HG02852 (cell line): ENCODE data around the gene DDB1.

Source experiments
- ATAC-seq: cut with Tn5 transposase; IDR thresholded peaks from one replicate; pipeline ENCODE4 v1.9.1; 2021; ENCODE audit warnings: mild to moderate bottlenecking, moderate library complexity; ENCODE audit not compliant: unreplicated experiment

DDB1 gene

DNA sequence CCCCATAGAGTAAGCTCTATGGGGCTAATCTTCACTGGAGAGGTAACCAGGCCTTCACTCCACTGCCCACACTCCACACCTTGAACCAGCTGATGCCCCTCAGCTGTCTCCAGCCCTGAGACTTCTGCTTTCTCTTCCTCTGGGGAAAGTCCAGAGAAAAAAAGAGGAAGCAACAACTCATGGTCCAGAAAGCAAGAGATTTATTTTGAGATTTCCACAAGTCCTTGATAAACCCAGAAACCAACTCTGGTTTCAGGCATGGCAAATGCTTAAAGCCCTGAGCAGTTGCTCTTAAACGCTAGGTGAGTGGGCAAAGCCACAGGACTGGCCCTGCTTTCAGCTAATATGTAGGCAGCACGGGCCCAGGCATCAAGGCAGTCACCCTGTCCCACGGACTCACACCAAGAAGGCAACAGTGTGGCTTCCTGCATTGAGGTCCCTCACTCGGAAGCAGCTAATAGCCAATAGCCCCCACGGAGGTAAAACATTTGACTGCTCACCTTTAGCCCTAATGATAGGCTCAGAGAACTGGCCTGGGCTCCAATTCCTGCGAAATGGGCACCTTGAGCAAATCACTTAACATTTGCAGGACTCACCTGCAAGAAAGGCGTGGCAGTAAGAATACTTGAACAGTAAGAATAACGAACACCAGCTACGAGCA lies 24.5 kb upstream of the DDB1 start:
- ATAC-seq, result peak; percentile 39

DNA sequence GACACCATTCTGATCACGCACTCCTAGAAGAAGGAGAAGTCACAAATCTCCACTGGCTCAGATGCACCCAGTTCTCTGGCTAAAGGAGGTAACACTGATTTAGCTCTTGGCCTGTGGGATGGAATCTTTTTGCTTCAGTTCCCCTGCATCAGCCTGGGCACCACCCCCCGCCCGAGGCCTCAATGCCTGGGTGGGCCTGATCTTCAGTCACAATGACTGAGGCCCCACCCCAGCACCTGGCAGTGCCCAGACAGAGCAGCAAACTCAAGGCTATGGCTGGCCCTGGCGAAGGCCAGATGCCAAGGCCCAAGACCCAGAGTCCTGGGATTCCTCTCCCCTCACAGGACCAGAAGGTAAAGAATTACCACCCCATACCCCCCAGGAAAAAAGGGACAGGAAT lies 23.8 kb upstream of the DDB1 start:
- no peak for ATAC-seq

DNA sequence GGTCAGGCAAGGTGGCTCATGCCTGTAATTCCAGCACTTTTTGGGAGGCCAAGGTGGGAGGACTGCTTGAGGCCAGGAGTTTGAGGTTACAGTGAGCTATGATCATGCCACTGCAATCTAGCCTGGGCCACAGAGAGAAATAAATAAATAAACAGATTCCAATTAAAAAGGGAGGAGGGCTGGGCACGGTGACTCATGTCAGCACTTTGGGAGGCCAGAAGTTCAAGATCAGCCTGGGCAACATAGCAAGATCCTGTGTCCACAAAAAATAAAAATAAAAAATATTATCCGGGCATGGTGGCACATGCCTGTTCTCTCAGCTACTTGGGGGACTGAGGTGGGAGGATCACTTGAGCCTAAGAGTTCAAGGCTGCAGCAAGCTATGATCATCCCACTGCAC lies 21.3 kb upstream of the DDB1 start:
- ATAC-seq, result no peak

DNA sequence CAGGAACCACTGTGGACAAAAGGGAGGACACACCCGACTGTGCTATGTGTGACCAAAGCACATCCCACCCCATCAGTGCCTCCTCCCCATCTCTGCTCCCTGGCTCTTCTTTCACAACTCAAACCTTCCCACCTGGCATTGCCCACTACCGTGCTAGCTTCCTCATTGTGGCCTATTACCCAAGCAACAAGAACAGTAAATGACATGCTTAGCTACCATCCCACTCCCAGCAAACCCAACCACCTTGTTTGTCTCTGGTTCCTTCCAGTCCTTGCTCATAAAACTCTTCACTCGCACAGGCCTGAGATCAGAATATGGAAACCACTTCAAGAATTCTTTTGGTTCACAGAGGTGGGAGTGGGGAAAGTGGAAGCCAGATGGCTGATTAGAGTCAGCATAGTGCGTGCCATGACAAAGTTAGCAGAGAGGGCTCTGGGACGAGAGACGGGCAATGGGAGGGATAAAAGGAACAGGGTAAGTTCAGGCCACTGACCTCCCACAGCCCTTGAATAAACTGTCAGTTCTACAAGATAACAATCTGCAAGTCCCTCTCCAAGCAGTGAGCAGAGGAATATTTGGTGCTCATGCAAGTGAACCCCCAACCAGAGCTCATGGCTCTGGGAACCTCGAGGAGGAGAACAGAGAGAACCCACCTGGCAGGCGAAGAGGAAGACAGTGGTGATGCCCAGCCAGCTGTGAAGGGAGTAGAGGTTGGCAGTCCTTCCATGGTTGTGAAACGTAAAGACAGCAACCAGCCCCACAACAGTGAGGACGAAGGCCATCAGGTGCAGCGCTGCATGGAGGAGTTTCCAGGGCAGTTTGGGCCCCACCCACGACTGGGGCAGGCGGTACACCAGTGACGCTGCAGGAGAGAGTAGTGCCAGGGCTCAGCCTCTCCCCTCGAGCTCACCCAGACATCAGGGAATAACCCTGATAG lies 20.5 kb upstream of the DDB1 start:
- no peak for ATAC-seq

DNA sequence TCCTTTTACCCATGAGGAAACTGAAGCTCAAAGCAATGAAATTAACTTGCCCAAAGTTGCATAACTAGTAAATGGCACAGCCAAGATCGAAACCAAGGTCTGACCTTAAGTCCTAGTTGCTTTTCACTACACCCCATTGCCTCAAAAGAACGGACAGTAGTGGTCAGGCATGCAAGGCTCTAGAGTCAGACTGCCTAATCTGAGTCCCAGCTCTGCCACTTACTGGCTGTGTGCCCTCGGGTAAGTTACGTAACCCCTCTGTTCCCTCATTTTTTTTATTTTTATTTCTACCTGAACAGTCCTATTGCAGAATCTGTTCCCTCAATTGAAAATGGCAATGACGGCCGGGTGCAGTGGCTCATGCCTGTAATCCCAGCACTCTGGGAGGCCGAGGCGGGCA lies 19.1 kb upstream of the DDB1 start:
- ATAC-seq, result no peak

DNA sequence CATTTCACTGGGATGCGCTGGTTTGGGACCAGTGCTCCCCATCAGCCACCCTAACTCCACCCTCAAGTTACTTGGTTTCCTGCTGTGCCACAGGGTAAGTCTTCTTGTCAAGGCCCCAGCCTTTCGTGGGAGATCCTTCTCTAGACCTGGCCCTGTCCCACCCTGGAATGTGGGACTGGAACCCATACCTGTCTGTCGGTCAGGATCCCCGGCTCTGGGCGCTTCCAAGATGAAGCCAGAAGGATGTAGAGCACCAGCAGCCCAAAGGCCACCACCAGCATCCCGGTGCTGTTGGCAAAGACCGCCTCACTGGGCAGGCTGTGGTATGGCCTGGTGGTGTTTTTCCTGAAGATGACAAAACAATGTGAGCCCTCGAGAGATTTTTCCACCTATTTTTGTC lies 17.9 kb upstream of the DDB1 start:
- ATAC-seq, result no peak

DNA sequence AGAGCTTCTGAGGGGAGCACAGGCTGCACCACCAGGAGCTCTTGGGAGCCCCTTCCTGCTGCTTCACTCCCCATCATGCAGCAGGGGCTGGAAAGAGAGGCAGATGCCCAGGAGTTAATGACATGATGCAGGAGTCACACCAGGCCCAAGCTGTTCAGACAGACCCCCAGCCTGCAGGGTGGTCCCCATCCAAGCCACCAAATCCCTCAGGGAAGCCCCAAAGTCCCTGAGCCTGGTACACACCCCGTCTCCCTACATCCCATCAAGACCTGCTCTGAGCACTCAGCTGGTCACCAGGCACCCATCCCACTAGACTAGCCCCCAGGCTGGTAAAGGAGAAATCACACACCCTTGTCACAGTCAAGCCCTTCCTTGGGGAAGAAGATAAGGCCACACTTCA lies 17.4 kb upstream of the DDB1 start:
- no peak for ATAC-seq

DNA sequence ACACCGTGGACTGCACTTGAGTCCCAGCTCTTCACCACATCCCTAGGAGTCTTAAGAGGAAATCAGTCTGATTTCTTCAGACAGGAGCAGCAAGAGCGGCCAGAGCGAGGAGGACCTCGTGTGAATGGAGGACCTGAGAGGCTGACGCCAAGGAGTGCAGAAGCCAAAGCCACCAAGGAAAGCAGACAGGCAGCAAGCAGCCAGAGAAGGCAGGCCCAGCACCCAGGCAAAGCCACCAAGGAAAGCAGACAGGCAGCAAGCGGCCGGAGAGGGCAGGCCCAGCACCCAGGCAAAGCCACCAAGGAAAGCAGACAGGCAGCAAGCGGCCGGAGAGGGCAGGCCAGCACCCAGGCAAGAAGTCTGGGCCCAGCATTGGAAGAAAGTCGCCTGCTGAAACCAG lies 17.0 kb upstream of the DDB1 start:
- ATAC-seq, result no peak

DNA sequence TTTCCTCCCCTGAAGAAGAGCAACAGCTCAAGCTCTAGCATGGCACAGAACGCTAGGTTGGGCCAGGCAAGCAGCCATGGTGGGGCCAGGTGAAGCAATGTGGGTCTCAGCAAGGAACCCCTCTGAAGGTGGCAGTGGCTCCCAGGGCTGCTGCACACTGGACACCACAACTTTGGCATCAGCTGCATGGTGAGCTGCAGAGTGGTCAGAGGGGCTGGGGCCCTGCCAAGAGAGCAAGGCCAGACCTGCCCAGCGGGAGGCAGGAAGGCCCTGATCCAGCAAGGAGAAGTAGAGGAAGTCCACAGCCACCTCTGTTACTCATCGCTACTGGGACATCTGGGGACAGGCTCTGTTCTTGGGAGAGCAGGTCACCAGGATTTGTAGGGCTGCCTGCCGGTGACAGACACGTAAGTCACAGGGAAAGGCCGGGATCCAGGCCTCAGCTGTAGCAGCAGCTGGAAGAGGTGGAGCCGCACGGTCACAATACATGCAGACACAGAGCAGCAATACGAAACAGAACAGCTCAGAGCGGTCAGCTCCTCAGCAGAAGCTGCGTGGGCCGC lies 16.4 kb upstream of the DDB1 start:
- ATAC-seq, result no peak

DNA sequence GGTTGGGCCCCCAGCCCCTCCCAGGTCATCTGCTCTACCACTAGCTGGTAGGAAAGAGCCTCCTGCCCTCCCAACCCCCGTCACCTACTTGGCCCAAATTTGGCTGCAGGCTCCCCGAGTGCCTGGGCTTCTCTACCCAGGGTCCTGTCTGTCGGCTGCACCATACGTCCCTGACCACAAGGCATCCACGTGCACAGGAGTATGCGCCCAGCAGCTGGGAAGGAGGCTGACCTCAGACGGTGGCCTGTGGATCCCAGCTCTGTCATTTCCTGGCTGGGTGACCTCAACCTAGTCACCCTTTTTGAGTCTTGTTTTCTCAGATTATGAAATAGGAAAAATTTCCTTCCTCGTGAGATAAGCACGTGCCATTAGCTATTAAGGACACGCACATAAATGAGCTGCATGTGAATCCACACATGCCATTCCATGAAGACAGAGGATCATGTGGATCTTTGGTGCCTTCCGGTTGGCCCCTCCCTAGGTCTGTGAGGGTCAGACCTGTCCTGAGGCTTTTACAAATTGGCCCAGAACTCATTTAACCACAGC lies 15.1 kb upstream of the DDB1 start:
- ATAC-seq, result no peak

DNA sequence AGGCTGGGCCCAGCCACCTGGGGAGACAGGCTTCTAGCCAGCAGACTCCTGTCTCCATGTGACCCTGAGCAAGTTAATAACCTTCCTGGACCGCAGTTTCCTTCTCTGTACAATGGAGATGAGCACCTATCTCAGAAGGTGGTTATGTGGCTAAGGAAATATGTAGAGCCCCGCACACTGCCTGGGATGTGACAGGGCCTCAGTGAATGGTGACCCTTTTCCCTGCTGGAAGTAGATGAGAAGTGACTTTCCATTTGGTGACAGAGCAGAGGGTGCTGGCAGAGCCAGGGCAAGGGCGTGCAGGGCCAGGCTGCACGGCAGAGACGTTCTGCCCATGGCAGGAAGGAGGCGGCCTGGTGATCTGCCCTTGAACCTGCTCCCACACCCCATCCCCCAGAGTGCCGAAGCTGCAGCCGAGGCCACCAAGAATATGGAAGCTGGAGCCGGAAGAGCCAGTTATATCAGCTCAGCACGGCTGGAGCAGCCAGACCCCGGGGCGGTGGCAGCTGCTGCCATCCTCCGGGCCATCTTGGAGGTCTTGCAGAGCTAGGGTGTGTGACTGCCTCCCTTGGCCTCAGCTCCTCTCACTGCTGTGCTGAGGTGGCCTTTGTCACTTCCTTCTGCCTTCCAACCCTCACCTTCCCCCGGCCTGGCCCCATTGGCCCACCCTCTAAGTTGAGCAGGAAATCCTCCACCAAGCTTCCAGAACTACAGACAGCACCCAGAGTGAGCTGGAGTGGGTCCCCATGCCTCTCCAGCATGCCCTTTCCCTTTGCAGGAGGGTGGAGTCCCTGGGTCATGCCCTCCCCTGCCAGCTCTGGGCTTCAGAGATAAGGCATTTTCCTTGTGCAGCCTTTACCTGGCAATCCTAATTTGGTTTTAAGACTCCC lies 13.3 kb upstream of the DDB1 start:
- ATAC-seq, result no peak

DNA sequence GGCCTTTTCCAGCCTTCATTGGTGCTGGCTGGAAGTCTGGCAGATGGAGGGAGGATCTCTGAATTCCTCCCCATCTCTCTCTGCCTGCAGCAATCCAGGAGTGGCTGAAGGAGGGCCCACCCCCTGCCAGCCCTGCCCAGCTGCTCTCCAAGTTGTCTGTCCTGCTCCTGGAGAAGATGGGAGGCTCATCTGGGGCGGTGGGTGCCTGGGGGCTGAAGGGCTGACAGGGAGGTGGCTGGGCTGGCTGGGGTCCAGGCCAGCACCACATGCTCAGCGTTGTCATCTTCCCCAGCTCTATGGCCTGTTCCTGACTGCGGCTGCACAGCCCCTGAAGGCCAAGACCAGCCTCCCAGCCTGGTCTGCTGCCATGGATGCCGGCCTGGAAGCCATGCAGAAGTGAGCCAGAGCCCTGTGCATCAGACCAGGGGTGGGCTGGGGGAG lies 12.3 kb upstream of the DDB1 start:
- ATAC-seq, result no peak

DNA sequence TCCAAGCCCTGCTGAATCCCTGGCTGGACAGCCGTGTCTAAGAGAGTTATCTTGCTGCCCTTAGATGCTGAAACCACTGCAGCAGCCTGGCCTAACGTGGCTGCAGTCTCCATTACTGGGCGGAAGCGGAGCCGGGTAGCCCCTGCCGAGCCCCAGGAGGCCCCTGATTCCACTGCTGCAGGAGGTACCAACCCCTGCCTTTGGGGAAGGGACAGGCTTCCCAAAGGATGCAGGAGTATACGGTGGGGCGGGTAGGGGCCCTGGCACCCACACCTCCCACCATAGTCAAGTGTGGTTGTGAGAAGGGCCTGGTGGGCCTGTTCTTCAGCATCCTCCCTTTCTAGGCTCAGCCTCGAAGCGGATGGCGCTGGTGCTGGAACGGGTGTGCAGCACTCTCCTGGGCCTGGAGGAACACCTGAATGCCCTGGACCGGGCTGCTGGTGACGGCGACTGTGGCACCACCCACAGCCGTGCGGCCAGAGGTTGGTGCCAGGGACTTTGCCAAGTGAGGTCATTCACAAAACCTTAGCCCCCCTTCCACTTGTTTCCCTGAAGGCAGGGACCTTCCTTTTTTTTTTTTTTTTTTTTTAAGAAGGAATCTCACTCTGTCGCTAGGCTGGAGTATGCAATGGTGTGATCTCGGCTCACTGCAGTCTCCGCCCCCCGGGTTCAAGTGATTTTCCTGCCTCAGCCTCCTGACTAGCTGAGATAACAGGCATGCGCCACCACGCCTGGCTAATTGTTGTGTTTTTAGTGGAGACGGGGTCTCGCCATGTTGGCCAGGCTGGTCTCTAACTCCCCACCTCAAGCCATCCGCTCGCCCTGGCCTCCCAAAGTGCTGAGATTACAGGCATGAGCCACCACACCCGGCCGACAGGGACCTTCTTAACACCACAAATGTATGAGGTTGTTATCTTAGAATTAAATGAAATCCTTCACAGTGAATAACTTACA lies 11.2 kb upstream of the DDB1 start:
- ATAC-seq, result no peak

DNA sequence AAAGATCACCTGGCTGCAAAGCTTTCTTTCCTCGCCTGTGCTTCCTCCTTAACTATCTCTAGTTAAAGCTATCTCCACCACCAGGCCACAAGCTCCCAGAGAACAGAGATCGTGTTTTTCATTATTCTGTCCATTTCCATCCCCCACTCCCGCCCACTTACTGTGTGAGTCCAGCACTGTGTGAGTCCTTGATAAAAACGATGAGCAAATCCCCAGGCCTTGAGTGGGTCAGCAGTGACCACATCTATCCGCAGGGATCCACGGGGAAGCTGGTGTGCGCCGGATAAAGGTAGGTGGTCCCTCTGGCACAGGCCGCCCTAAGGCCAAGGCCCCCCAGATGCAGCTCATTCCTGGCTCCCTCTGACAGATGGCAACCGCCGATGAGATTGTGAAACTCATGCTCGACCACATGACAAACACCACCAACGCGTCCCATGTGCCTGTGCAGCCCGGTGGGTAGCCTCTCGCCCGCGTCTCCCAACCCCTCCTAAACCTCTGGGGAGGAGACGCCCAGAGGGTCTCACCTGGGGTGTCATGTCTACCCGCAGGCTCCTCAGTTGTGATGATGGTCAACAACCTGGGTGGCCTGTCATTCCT lies 9.4 kb upstream of the DDB1 start:
- no peak for ATAC-seq

DNA sequence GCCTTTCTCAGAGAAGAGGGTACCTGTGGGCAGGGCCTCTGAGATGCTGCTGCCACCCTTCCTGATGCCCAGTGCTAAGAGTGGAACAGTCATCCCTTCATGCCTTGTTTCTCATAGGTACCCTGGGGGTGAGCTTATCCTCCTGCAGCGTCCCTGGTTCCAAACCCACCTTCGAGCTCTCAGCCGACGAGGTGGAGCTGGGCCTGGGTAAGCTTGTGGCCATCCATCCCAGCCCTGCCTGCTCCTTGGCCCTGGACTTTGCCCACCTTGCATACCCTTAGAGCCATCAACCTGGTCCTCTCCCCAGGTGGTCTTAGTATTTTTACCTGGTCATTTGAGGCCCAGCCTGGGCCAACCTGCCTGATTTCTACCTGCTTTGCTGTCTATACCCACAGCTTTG lies 8.8 kb upstream of the DDB1 start:
- ATAC-seq, result no peak

DNA sequence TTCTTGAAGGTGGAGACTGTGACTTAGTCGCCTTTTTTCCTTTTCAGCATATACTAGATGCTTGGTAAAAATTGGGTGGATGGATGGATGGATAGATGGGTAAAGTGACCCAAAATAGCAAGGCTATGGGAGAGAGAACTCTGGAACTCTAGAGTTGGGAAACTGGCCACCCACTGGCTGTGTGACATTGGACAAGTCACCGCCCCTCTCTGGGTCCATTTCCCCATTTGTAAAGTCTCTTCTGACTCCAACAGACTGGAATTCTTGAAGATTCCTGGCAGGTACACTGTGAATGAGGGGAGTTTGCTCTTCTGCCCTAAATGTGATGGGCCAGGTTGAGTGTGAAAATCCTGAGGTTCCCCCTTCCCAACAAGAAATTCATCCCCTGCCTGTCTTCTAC lies 8.1 kb upstream of the DDB1 start:
- no peak for ATAC-seq

DNA sequence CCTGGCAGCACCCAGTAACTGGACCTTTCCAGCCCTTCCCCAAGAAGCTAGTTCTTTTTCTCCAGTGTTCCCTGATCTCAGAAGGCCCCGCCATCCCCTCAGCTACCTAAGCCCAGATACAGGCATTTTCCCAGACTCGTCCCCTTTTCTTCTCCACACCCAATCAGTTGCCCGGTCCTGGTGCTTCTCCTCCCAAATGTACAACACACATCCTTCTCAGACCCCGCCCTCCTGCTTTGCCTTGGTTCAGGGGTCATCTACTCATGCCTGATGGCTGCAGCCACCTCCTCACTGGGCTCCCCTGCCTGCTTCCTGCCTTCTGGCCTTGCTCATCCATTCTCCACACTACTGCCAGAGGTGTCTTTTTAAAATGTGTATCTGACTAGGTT lies 6.6 kb upstream of the DDB1 start:
- ATAC-seq, result no peak

DNA sequence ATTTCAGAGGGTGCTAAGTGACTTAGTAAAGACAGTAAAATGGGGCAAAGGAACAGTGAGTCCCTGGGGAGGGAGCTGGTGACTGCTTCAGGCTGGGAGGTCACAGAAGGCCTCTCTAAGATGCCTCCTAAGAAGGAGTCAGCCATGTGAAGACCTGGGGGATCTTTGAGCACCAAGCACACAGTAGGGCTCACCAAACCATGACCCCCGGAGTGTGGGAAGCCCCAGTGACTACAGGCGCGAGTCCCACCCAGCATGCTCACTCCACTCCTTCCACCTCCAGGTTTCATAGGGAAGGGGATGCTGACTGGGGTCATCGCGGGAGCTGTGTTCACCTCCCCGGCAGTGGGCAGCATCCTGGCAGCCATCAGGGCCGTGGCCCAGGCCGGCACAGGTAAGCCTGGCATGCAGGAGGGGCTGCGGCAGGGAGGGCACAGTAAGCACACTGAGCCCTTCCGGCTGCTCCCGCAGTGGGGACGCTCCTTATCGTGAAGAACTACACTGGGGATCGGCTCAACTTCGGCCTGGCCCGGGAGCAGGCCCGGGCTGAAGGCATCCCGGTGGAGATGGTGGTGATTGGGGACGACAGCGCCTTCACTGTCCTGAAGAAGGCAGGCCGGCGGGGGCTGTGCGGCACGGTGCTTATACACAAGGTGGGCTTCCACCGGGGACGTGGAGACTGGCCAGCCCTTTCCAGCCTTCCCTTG lies 6.0 kb upstream of the DDB1 start:
- ATAC-seq, result no peak
